Gastroesophageal sphincter (tissue), 3 donors: ENCODE measurements around the gene APLNR.

Experiments used
- POLR2A ChIP-seq, 2 donors: fragments of 450-650 bp; IDR thresholded peaks; one replicate each; pipeline ENCODE4 v1.6.1; 2017; ENCODE audit warnings: antibody characterized with exemption in 2 of 2, mild to moderate bottlenecking in 2 of 2, moderate library complexity in 1 of 2
- POLR2AphosphoS5 ChIP-seq: sonication (generic); formaldehyde crosslinking; IDR thresholded peaks from one replicate; pipeline ENCODE4 v1.6.1; 2017; ENCODE audit warnings: antibody characterized with exemption
- TF ChIP-seq, protein P1 (sequence below), 4 experiments: fragments of 200-600 bp in 2 of 4; fragments of 450-650 bp in 2 of 4; sonication (generic) in 1 of 4; IDR thresholded peaks; one replicate each; pipeline ENCODE4 v1.5.1; 2017 to 2019; ENCODE audit warnings: antibody characterized with exemption in 4 of 4, mild to moderate bottlenecking in 2 of 4, moderate library complexity in 2 of 4

DNA sequence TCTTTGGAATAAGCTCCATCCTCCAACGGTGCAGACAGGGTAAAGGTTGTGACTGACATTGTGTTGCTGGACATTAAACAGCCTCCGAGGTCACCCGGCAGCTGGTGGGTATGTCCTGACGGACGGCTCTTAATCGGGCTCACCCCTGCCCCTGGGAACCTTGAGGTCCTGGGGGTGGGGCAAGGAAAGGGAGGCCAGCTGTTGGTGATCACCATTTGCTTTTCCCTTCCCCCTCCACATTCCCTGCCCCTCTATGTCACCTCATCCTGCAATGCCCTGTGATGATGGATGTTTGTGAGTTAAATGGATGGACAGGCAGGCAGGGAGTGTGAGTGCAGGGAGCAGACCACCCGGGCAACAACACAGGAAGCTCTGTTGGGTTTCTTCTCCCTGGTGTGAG, 26.3 kb downstream of the APLNR start:
- TF ChIP-seq, protein P1, sequence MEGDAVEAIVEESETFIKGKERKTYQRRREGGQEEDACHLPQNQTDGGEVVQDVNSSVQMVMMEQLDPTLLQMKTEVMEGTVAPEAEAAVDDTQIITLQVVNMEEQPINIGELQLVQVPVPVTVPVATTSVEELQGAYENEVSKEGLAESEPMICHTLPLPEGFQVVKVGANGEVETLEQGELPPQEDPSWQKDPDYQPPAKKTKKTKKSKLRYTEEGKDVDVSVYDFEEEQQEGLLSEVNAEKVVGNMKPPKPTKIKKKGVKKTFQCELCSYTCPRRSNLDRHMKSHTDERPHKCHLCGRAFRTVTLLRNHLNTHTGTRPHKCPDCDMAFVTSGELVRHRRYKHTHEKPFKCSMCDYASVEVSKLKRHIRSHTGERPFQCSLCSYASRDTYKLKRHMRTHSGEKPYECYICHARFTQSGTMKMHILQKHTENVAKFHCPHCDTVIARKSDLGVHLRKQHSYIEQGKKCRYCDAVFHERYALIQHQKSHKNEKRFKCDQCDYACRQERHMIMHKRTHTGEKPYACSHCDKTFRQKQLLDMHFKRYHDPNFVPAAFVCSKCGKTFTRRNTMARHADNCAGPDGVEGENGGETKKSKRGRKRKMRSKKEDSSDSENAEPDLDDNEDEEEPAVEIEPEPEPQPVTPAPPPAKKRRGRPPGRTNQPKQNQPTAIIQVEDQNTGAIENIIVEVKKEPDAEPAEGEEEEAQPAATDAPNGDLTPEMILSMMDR (IDR thresholded peaks at IDR 0.05) = no peak
- TF ChIP-seq POLR2A (IDR thresholded peaks at IDR 0.05) (no peak), POLR2AphosphoS5 (no peak)
